LHCN-M2 (cell line): Measurements from ENCODE around the gene MT1H. TPM values are rescaled to one million over a fixed set of nuclear protein-coding genes. Genes with fewer than 3 reads are reported as not detected.
"Not testable (repeated sequence)": the region's sequence is repeated elsewhere in the genome, so short reads cannot be mapped to it uniquely, and the experiment has no call there.

Experiments
- DNase-seq: peaks from one replicate; pipeline ENCODE4 v3.0.0-alpha.2; 2012; ENCODE audit warnings: low read depth
- total RNA-seq: library from RNA; depleted of rRNA; stranded (reverse); fragments of >200 nt; gene quantifications from 2 replicates; pipeline ENCODE4 v1.2.3, GENCODE V29; 2014

MT1H gene
- total RNA-seq, 1 experiment from 2014 or later: not detected

DNA sequence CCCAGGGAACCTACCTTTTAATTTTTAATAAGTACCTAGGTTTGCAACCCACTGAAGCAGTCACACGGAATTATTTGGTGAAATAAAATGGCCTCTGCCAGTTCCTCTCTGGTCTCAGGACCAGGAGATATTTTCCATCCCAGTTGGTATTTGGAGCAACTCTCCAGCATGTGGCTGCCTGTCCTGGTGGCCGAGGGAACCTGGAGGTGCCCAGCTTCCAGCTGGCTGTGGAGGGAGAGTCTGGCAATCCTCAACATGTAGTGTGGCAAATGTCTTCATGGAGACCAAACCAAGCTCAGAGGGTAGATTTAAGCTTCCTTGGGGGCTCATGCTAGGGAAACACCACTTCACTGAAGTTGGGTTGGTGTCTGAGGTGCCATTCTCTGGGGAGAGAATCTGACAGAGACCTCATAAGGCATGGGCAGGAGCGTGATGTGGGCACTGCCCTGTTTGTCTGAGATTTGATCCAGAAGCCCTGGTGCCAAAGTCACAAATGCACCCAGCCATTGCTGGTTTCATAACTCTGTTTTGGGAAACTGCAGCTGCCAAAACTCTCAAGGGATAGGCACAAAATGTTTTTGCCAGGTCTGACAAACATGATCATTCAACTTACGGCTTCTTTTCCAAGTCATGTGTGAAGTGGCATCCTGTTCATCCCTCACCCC is 15.4 kb downstream of the MT1H start:
- DNase-seq: no peak

DNA sequence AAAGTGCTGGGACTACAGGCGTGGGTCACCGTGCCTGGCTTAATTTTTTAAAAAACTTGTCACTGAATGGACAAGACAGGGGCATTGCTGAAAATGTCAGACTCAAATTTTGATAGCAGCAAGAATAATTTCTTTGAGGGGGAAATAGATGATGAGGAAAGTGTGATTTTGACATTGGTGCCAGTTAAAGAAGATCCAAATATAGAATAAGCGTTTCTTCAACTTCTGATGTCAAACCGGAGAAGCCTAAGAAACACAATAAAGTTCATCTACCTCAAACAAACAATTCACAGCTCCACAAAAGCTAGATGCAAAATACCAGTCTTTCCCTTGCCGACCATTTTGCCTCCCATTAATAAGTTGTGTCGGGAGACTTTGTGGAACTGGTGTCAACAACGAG is 17.1 kb downstream of the MT1H start:
- DNase-seq: no peak

DNA sequence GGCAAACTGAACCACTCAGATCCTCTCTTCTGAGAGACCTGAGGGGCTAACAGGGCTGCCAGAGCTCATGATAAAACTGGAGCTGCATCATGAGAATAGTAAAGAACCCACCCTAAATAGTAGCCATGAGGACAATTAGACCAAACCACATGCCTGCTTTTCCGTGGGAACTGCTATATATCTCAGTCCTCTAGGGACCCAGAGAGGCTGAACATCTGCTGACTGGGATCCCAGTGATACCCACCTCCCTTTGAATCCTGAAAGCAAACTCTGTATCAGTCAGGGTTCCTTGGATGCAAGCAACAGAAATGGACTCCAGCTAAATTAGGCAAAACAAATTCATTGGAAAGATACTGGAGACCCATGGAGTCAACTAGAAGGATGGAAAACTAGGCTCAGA is 19.1 kb downstream of the MT1H start:
- DNase-seq: peak; percentile 71

DNA sequence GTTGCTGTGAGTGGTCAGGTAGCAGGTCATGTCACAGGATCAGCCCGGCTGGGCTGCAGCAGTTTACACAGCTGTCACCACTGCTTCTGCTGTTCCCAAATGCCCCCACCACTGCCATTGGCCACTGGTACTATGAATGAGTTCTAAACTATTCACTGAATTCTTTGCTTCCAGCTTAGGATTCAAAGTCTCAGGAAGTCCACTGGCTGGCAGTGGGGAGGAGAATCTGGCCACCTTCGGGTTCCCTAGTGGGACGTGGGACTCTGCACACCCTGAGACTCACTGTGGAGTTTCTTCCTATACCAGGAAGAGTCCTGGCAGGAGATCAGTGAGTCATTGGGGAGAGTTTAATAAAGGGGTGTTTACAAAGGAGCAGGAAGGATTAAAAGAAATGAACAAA is 19.6 kb downstream of the MT1H start:
- peak; percentile 79 for DNase-seq

DNA sequence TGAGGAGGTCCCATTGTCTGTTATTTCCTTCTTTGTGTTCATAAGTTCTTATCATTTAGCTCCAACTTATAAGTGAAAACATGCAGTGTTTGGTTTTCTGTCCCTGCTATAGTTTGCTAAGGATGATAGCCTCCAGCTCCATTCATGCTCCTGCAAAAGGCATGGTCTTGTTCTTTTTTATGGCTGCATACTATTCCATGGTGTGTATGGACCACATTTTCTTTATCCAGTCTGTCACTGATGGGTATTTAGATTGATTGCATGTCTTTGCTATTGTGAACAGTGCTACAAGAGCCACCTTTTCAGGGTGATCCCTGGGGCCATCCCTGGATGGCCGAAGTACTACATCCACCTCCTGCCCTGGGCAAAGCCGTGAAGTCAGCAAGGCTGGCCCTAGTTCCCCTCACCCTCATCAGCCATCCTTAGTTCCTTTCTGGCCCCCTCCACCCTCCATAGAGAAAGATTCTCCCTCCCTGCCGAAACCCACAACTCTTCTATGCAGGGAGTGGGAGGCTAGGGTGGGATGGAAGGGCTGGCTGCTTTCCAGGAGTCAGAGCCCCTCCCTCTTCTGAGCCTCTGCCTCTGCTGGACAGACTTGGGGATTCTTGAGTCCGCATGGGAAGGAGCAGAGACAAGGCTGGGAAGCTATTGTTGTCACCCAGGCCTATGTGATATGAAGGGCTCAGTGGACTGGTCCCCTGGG is 21.0 kb downstream of the MT1H start:
- no peak for DNase-seq

DNA sequence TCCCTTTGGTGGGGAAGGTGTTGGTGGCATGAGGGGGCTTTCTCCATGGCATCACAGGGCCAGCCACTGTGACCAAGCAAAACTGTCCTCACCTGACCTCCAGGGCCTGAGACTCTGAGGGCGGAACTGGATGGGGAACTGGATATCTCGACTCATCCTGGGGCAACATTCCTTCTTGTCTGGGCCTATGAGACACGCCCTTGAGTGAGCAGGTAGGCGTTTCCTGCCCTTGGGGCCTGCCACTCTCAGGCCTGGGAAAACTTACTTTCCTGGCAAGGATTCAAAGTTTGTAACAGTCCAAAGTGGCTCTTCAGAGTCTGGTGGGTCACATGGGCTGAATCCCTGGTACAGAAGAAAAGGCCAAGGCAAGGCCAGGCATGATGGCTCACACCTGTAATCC is 22.3 kb downstream of the MT1H start:
- peak; percentile 39 for DNase-seq

DNA sequence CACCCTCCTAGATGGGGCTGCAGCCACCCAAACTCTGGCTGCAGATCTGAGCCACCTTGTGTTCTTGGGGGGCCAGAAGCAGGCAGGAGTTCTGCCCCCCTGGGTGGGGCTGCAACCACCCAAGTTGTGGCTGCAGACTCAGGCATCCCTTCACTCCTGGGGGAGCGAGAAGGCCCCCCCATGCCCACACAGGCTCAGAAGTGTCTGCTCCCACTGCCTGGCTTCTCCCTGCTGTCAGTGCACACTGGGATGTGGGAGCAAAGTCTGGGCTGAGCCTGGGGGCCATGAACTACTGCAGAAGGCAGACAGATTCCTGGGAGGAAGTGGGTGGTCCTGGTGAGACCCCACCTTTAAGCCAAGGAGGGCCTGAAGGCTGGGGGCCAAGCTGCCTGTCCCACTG is 25.6 kb downstream of the MT1H start:
- no peak for DNase-seq

DNA sequence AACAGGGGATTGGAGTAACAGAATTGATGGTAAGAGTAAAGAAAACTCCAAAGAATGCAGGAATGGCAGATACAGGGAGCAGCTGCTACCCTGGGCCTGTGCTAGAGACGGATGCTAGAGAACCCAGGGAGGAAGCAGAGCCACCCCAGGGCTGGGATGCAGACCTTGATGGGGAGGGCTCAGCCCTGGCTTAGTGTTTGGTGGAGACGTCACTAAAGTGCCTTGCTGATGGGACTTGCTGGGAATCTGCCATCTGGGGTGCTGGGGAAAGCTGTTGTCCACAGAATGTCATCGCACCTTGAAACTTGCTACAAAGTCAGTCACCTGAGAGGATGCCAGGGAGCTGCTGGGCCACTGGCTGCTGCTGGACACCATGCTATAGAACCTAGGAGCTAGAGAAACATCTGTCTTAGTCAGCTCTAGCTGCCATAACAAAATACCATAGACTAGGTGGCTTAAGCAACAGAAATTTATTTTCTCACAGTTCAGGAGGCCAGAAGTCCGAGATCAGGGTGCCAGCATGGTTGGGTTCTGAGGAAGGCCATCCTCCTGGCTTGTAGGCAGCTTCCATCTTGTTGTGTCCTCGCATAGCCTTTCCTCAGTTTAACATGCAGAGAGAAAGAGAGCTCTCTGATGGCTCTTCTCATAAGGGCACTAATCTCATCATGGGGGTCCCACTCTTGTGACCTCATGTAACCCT is 28.0 kb downstream of the MT1H start:
- DNase-seq: no peak

DNA sequence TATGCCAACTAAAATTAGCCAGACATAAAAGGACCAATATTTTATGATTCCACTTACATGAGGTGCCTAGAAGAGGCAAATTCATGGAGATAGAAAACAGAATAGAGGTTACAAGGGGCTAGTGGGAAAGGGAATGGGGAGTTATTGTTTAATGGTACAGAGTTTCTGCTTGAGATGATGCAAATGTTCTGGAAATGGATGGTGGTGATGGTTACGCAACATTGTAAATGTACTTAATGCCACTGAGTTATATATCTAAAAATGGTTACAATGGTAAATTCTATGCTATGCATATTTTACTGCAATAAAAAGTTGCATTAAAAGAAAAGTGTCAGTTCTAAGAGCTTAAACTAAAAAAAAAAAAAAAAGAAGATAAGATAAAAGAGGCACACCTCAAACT is 30.6 kb downstream of the MT1H start:
- no peak for DNase-seq

DNA sequence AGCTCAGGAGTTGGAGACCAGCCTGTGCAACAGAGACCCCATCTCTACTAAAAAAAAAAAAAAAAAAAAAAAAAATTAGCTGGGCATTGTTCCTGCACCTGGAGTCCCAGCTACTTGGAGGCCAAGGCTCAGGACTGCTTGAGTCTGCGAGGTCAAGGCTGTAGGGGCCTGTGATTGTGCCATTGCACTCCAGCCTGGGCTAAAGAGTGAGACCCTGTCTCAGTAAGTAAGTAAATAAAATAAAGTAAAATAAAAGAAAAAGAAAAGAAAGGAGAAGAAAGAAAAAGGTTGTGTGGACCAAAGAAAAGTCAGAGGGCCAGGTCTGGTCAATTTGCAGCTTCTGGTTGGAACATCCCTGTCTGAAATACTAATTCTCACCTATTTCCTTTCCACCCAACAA is 31.0 kb downstream of the MT1H start:
- DNase-seq: no peak

DNA sequence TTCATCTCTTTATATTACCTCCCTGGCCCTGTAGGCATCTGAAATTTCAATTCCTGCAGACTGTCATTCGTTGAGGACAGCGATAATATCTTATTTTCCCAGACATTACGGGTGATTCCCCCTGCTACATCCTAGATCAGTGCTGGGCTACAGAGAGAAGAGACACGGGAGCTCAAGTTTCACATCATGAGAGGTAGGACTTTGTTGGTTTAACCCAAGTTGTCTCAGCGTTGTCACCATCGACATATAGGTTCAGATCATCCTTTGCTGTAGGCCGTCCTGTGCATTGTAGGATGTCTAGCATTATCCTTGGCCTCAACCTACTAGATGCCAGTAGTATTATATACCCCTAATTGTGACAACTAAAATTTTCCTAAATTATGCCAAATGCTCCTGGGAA is 31.9 kb downstream of the MT1H start:
- DNase-seq: no peak

DNA sequence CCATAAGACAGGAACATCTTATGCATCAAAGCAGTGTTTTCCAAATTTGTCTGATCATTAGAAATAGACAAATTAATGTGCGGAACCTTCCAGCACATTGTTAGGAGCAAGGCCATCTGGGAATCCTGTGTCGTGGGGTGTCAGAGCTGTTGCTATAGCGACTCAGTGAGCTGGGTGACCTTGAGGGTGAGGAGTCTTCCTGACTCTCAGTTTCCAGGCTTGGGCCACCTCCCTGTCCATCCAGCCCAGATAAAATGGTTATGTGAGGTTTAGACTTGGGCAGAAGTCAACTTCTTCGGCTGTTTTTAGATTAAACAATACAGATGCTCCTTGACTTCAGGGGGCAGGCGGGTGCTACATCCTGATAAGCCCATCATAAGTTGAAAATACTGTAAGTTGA is 33.2 kb downstream of the MT1H start:
- no peak for DNase-seq

DNA sequence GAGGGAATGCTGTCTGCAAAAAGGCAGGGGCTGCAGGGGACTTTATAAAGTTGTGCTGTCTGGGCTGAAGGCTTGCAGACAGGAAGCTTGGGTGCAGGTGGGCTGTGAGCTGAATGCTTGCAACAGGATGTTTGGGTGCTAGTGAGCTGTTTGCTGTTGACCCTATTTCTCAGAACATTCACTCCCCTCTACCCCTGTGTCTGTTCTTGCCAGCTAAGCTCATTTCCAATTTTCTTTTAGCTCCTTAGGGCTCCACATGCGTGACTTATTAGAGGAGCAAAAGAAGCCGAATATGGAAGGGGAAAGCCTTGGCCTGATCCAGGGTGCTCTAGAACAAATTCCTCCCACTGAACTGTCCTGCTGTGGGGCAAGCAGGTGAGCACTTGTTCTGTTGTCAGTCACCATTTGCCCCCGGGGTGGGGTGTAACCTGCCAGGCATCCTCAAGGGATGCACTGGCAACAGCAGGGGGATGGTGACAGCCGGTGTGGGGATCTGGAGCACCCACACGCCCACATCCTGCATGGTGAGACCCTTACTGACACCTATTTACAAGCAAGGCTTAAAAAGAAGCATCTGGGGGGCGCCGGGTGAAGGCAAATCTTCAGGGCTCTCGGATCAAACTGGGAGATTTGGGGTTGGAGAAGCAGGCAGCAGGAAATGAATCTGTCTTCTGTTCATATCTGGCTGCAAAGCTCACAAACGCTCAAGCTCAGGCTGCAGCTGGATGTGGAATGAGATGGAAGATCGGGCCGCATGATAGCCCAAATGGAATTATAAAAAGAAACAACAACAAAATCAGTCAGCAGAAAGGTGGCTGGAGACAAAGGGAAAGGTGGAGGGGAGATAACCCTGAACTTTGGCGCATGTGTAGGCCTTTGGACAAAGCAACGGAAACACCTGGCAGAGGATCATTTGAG is 39.2 kb downstream of the MT1H start:
- no peak for DNase-seq

DNA sequence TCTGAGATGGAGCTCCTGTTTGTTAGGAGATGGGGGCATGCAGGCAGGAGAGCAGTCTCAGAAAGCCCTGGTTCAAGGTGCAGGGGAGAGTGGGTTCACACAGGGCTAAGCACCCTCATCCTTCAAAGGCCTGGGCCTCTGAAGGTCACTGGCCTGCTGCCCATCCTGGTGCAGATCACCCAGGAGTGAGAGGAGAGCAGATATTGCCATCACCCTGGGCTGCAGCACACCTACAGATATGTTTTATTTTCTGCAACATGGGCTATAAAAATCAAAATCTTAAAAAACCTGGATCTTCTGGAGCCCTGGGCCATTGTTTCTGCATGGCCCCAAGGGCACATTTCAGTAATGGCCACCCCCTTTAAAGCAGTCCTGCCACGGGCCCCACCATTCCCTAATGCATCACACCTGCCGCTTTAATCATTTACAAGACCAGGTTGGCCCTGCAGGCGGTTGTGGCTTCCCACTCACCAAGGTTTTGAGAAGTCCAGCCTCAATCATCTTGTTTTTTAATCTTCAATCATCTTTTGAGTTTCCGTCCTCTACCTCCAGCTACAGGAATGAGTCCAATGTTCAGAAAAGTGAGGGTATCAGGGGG is 39.9 kb downstream of the MT1H start:
- no peak for DNase-seq

DNA sequence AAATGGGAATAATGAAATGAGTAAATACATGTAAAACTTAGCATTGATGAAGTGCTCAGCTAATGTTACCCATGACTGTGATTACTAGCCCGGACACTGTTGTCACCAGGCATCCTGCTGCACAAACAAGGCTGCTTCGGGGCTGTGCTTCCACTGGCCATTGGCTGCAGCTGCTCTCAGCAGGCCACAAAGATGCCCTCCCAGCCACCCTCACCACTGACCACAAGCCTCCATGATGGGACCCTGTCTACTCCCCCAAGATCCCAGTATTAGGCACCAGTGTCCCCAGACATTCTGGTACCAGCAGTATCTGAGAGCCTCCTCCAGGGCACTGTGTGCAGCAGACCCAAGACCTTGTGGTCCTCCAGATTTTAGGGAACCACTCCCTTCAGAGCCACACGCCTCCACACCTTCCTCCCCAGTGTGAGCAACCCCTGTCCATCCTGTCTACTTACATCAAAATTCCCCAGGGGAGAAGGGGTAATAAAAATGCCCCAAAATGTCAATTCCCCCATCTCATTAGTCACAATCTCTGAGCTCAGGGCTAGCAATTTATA is 40.6 kb downstream of the MT1H start:
- no peak for DNase-seq

DNA sequence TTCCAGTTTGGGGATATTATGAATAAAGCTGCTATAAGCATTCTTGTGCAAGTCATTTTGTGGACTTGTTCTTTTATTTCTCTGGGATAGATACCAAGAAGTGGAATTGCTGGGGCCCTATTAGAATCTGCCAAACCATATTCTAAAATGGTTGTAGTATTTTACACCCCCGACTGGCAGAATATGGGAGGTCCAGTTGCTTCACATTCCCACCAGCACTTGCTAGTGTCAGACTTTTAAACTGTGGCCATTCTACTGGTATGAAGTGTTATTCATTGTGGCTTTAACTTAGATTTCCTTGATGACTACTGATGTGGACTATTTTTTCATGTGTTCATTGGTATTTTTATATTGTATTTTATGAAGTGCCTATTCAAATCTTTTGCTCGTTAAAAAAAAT is 42.2 kb downstream of the MT1H start:
- DNase-seq: peak; percentile 8

DNA sequence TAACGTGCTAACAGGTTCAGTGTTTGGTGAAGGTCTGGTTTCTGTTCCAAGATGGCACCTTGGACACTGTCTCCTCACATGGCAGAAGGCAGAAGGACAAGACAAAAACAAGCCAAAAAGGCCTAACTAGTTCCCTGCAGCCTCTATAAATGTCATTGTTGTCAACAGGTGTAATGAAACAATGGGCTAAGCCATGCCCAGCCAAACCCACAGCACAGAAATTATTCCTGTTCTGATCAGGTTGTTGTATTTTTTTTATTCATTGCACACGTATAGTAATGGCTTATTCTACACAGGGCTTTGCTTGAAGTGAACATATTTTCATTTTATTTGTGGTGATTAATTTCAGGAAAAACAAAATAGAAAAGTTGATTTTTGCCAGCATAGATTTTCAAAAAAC is 44.2 kb downstream of the MT1H start:
- DNase-seq: no peak

DNA sequence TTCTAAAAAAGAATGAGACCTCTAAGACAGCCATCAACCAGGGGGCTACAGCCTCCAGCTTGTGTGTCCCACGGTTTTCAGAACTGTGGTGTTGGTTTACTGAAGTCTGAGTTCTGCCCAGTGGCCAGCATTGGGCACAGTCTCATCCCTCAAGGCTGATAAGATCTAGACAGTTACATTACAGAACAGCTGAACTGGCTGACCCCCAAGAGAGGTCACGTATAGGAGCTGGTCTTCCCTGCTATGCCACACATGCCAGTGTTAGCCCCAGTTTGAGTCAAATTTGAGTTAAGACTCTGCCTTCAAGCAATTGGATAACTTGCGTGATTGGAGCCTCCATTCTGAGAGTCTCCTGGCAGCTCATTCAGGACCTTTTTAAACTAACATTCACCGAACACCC is 45.5 kb downstream of the MT1H start:
- DNase-seq: peak; percentile 48

DNA sequence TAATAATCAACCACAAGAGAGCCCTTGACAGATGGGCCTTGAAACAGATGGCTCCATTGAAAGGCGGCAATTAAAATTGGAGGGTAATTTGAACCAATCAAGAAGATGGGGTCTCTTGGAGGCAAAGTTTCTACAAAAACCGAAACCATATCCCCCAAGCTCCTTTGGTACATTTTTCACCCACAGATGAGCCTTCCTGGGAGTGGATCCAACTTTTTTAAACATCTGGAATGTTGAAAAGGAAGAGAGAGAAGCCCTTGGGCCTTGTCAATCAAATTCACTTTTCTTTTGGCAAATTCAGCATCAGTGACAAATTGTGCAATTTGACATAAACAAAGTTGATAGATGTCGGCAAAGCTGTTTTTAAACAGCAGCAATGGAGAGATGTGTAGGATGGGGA is 47.1 kb downstream of the MT1H start:
- DNase-seq: no peak

DNA sequence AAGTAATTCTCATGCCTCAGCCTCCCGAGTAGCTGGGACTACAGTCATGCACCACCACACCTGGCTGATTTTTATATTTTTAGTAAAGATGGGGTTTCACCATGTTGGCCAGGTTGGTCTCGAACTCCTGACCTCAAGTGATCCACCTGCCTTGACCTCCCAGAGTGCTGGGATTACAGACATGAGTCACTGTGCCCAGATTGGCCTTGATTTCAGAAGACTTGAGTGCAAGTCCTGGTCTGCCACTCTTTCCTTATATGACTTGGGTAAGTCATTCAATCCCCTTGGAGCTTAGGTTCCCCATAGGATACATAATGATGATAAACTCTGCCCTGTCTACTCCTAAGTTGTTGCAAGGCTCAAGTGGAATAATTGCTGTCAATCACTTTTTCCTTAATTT is 47.9 kb downstream of the MT1H start:
- not testable (repeated sequence) for DNase-seq
